HG02610 (cell line): Measurements from ENCODE around the gene KLF14.
"Not testable (repeated sequence)": the region's sequence is repeated elsewhere in the genome, so short reads cannot be mapped to it uniquely, and the experiment has no call there.

Experiments
- ATAC-seq: cut with Tn5 transposase; IDR thresholded peaks from one replicate; pipeline ENCODE4 v1.9.1; 2021; ENCODE audit warnings: mild to moderate bottlenecking, moderate library complexity; ENCODE audit not compliant: unreplicated experiment

KLF14 gene

DNA sequence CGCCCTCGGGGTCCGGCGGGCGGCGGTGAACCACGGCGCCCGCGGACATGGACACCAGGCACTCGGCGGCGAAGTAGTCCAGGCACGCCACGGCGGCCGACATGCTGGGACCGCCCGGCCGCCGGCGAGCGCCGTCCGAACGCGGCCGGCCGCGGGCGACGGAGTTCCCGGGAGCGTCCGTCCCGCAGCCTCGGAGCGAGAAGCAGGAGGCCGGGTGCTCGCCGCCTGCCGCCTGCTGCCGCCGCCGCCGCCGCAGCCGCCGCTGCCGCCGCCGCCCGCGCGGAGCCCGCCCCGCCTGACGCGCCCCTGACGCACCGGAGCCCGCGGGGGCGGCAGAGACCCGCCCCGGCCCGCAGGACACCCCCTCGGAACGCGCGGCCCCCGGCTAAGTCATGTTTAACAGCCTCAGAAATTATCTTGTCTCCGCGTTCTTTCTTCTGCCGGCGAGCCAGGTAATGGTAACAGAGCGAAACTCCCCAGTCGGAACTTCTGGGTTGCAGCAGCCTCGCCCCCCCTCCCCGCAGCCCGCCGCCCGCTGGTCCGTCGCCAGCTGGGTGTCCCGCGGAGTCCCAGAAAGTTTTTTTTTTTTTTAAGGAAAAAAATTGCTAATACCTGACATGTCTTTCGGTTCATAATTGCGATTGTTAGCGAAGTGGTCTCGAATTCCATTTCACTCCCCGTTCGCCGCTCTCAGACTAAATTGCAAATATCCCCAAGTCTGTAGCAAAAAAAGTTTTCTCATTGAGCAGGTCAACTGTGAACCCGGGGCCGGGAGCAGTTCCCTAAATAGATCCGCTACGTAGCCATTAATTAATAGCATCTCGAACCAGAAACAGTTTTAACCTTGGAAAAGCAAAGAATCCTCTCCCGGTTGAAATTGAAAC is at the start of gene KLF14:
KLF14 (minus strand) TSS at position 277 of the 884 bp plus-strand sequence; CDS start at position 103, 174 bp downstream.
- ATAC-seq, result no peak

- ATAC-seq, result no peak
These were observed 47.3 kb upstream of the KLF14 start for GRCh38 chr7:130781346-130781745.

DNA sequence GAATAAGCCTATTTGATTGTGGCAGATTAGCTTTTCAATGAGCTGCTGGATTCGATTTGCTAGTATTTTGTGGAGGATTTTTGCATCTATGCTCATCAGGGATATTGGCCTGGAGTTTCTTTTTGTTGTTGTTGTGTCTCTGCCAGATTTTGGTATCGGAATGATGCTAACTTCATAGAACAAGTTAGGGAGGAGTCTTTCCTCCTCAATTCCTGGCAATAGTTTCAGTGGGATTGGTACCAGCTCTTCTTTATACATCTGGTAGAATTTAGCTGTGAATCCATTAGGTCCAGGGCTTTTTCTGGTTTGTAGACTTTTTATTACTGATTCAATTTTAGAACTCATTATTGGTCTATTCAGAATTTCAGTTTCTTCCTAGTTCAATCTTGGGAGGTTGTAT is 43.4 kb upstream of the KLF14 start:
- ATAC-seq, result no peak

GRCh38 chr7:130772456-130772855 is 38.4 kb upstream of the KLF14 start:
- ATAC-seq, result not testable (repeated sequence)

DNA sequence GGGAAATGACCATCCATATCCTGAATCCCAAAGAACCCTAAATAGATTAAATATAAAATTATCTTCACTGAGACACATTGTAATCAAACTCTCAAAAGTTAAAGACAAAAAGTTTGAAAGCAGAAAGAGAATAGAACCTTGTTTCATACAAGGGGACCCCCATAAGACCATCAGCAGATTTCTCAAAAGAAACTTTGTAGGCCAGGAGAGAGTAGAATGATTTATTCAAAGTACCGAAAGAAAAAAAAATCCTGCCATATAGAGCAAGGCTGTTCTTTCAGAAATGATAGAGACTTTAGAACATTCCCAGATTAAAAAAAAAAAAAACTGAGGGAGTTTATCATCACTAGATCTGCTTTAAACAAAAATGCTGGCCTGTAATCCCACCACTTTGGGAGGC is 34.8 kb upstream of the KLF14 start:
- ATAC-seq, result no peak

- not testable (repeated sequence) for ATAC-seq
These were observed 30.6 kb upstream of the KLF14 start for GRCh38 chr7:130764569-130764968.

DNA sequence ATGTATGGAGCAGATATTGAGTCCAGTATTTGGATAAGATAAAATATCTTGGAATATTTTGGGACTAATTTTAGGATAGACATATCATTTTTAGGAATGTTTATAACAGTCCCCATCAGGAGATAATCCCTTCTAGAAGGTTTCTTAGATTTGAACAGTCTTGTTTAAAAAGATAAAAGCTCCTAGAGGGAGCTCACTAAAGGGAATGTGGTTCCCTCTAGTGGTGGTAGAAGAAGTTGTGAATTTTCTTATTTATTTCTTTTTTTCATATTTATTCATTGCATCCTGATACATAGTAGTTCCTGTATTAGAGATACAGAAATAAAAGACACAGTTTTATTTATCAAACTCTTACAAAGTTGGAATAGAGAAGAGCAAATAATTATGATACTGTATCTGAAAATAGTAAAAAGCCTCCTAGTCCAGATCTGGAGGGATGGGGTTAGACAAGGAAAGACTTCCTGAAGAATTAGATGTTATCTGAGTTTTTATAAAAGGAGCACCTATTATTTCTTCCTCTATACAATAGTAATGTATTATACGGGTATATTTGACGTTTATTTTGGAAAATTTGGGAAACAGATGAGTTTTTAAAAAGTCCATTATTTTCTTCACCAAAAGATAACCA is 24.5 kb upstream of the KLF14 start:
- no peak for ATAC-seq

DNA sequence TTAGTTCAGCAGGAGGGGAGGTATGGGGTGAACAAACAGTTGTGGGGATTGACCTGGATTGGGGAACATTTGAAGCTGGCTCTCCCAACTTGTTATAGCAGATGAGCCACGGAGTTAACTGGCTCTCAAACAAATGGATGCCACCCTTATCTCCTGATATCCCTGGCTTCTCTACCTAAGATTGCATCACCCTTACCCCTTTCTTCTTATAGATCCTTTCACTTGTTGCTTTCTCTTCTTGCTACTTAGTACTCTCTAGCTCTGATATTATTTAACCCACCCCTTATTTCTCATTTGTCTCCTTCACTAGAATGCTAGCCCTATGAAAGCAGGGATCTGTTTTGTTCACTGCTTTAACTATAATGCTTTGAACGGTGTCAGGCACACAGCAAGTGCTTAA is 22.3 kb upstream of the KLF14 start:
- no peak for ATAC-seq

- no peak for ATAC-seq
These were observed 18.4 kb upstream of the KLF14 start for GRCh38 chr7:130752424-130752823.

DNA sequence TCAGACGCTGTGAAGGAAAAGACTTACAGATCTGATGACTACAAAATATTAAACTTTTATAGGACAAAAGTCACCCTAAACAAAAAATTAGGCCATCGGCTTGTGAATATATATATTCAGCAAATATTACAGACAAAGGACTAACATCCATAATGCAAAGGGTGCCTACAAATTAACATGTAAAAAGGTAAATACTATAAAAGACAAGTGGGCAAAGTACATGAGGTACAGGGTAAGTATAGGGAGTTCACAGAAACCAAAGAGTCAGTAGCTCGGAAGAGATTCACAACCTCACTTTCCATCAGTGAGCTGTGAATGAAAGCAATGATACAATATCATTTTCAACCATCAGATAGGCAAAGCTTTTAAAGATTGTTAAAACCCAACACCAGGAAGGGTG is 16.7 kb upstream of the KLF14 start:
- no peak for ATAC-seq

DNA sequence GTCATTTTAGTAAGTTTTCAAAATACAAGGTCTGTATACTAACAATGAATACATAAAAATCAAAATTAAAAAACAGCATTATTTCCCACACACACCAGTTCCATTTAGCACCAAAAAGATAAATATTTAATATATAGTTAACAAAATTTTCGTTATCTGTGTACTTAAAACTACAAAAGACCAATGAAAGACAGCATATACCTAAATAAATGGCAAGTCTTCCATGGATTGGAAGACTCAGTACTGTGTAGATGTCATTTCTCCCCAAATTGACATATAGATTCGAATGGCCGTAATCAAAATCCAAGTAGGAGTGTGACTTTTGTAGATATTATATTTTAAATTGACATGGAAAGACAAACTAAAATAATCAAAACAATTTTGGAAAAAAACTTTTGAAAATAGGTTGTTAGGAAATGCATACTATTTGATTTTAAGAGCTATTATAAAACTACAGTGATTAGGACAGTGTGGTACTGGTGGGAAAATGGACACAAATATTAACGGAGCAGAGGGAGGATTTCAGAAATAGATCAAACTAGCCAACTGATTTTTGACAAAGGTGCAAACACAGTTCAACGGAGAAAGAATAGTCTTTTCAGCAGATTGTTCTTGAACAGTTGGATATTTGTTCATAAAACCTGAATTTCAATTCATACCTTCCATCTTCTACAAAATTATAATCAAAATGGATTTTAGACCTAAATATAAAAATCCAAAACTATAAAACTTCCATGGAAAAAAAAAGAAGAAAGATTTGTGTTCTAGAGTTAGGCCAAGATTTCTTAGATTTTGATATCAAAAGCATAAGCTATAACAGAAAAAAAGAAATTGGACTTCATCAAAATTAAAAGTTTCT is 14.8 kb upstream of the KLF14 start:
- ATAC-seq, result no peak

DNA sequence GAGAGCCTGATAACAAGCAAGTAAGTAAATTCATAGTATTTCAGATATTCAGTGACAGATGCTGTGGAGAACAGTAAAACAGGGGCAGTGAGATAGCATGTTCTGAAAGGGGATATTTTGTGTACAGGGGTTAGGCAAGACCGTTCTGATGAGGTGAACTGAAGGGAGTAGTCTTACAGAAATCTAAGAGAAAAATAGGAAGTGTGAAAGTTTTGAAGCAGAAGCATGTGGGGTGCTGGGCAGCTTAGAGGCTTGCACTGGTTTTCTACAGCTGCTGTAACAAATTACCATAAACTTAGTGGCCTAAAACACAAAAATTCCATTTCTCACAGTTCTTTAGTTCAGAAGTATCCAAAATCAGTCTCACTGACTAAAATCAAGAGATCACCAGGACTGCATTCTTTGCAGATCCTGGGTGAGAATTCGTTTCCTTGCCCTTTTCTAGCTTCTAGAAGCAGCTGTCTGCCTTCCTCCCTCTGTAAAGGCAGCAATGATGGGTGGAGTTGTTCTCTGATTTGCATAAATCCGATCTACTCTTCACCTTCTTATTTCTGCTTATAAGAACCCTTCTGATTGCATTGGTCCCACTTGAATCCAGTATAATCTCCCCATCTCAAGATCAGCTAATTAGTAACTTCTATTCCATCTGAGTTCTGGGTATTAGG is 7.5 kb upstream of the KLF14 start:
- no peak for ATAC-seq

GRCh38 chr7:130740606-130741005 is 6.6 kb upstream of the KLF14 start:
- ATAC-seq, result no peak

DNA sequence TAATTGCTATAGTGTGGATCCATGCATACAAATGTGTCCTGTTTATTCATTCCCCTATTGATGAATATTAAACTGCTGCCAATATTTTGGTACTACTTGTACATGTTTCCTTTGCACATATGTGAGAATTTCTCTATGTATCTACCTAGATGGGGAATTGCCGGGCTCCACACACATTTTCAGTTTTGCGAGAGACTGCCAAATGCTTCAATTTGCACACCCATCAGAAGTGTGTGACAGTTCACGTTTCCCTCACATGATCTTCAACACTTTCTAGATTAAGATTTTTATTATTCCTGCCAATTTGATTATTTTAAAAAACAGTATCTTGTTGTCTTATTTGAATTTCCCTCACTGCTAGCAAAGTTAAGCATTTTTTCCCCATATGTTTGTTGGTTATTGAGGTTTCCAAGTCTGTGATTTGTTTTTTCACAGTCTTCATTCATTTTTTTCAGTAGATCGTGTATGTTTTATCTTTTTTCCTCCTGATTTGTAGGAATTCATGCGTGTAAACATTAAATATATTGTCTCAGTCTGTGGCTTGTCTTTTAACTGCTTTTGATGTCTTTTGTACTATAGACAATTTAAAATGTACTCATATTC is 2.4 kb upstream of the KLF14 start:
- no peak for ATAC-seq

DNA sequence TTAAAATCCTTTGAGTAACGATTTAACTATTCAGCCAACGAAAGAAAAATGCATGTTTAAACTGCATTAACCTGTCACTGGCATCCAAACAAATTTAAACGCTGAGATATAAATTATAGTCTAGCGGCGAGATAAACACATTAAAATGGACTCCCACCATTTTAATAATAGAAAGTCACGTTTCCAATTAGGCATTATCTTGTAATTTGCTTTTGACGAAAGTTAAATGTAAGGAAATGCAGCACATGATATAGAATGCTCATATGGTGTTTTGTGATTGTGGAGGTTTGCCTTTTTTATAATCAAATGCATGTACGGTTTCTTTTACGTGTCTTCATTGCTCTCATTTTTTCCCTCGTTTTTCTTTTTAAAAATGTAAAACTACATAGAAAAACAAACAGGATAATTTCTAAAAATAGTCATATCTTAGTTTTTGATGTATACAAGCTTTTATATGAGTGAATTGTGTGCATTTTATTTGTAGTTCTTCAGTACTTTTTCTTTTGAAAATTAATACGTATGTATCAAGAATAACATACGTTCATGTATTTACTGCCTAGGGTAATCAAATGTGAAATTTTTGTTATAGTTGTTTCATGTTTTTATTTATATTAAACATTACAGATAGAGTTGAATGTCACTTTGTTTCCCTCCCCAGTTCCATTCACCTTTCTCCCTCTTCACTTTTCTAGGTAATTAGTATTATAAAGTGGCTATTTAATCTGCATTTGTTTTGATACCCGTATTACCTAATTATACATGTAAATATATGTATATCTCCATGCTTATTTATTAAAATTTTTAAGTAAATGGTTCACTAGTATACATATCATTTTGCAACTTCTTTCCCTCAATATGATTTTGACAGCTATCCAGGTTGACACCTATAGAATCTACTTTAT is 1.1 kb upstream of the KLF14 start:
- no peak for ATAC-seq

GRCh38 chr7:130732980-130733930 is 752 bp downstream of the KLF14 start:
- no peak for ATAC-seq

- ATAC-seq, result no peak
These were observed 10.2 kb downstream of the KLF14 start for GRCh38 chr7:130723784-130724183.
